ENCODE measurements around the gene KRTCAP3.

KRTCAP3 gene

DNA sequence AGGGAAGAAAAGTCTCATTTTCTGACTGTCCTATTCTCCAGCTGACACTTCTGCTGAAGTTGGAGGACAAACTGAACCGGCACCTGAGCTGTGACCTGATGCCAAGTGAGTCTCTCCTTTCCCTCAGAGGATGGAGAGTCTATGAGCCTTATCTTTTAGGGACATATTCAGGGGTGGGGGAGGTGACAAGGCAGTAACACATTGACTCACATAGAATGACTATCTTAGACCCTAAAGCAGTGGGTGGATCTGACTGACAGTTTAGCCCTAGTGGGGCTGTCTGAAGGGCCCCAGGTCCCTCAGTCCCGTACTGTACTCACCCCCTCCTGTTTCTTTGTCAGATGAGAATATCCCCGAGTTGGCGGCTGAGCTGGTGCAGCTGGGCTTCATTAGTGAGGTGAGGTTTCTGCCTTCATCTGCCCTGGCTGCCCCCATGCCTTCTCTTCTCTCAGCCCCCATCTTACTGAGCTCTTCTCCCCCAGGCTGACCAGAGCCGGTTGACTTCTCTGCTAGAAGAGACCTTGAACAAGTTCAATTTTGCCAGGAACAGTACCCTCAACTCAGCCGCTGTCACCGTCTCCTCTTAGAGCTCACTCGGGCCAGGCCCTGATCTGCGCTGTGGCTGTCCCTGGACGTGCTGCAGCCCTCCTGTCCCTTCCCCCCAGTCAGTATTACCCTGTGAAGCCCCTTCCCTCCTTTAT, 805 bp upstream of the KRTCAP3 start:
- H3K36me3 ChIP-seq (ENCODE audit: control insufficient read depth, insufficient read depth, low read length), result peaks cover 65% of the 10 kb centered on the region
- H3K27ac ChIP-seq (ENCODE audit: insufficient read depth, low read length, poor library complexity, severe bottlenecking), result no peak overlapping the region
- no peak for DNase-seq
- no peaks in the 10 kb centered on the region for H3K27me3 ChIP-seq (replicated peaks; ENCODE audit: control insufficient read depth, insufficient read depth, low read length, poor library complexity, severe bottlenecking)
- H3K9me3 ChIP-seq (ENCODE audit: control insufficient read depth, low read length), result no peaks in the 10 kb centered on the region
- H3K4me1 ChIP-seq (ENCODE audit: control insufficient read depth, insufficient read depth, low read length, poor library complexity, severe bottlenecking), result no peaks in the 10 kb centered on the region
- H3K4me3 ChIP-seq (ENCODE audit: insufficient read depth, low read depth, low read length, poor library complexity, severe bottlenecking), result no peak overlapping the region

DNA sequence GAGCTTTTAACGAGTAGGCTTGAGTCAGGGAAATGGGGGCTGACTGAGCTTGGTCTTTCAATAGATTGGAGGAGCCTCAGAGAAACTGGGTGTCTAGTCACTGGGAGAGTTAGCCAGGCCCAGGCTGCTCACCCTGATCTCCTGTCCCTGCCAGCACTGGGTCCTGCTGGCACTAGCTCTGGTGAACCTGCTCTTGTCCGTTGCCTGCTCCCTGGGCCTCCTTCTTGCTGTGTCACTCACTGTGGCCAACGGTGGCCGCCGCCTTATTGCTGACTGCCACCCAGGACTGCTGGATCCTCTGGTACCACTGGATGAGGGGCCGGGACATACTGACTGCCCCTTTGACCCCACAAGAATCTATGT, 720 bp downstream of the KRTCAP3 start:
- Histone ChIP-seq H3K4me3 (ENCODE audit: insufficient read depth, low read depth, low read length, poor library complexity, severe bottlenecking) (no peak overlapping the region), H3K36me3 (ENCODE audit: control insufficient read depth, insufficient read depth, low read length) (peaks cover 50% of the 10 kb centered on the region), H3K27me3 (replicated peaks; ENCODE audit: control insufficient read depth, insufficient read depth, low read length, poor library complexity, severe bottlenecking) (no peaks in the 10 kb centered on the region), H3K9me3 (ENCODE audit: control insufficient read depth, low read length) (no peaks in the 10 kb centered on the region), H3K27ac (ENCODE audit: insufficient read depth, low read length, poor library complexity, severe bottlenecking) (no peak overlapping the region), H3K4me1 (ENCODE audit: control insufficient read depth, insufficient read depth, low read length, poor library complexity, severe bottlenecking) (no peaks in the 10 kb centered on the region)
- DNase-seq, result no peak

DNA sequence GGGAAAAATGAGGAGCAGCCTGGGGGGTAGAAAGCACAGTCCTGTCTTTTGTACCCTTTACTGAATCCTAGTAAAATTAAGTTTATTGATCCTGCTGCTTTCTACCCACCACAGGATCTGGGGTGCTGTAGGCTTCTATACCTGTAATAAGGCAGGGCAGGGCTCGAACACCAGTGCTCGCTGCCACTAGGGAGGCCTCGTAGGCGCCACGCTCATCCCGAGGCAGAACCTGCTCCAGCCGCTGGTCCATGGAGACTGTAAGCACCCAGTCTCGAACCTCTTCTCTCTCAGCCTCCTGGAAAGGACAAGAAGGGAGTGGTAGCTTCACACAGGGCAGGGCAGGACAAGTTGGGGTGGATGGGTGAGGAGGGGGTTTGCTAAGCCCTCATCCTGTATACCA, 3.0 kb downstream of the KRTCAP3 start:
- no peaks in the 10 kb centered on the region for H3K27me3 ChIP-seq (replicated peaks; ENCODE audit: control insufficient read depth, insufficient read depth, low read length, poor library complexity, severe bottlenecking)
- H3K27ac ChIP-seq (ENCODE audit: insufficient read depth, low read length, poor library complexity, severe bottlenecking), result no peak overlapping the region
- peaks cover 30% of the 10 kb centered on the region for H3K36me3 ChIP-seq (ENCODE audit: control insufficient read depth, insufficient read depth, low read length)
- no peaks in the 10 kb centered on the region for H3K4me1 ChIP-seq (ENCODE audit: control insufficient read depth, insufficient read depth, low read length, poor library complexity, severe bottlenecking)
- DNase-seq, result no peak
- no peak overlapping the region for H3K4me3 ChIP-seq (ENCODE audit: insufficient read depth, low read depth, low read length, poor library complexity, severe bottlenecking)
- no peaks in the 10 kb centered on the region for H3K9me3 ChIP-seq (ENCODE audit: control insufficient read depth, low read length)

DNA sequence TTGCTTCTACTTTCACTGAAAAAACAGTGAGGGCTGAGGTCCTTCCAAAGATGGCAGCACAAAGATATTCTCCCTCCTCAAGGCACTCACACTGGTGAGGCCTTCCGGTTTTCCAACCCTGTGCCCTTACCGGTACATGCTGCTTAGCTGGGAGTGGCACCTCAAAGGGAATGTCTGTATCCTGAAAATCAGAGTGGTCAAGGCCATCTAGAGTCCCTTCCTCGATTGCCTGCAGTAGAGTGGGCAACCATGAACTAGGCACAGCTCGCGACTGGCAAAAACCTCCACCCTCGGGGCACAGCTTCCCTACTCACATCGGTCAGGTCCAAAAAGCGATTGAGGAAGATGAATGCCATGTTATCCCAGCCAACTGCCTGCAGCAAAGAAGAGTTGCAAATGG, 3.4 kb downstream of the KRTCAP3 start:
- Histone ChIP-seq H3K9me3 (ENCODE audit: control insufficient read depth, low read length) (no peaks in the 10 kb centered on the region), H3K27me3 (replicated peaks; ENCODE audit: control insufficient read depth, insufficient read depth, low read length, poor library complexity, severe bottlenecking) (no peaks in the 10 kb centered on the region), H3K36me3 (ENCODE audit: control insufficient read depth, insufficient read depth, low read length) (peaks cover 26% of the 10 kb centered on the region), H3K4me1 (ENCODE audit: control insufficient read depth, insufficient read depth, low read length, poor library complexity, severe bottlenecking) (no peaks in the 10 kb centered on the region), H3K4me3 (ENCODE audit: insufficient read depth, low read depth, low read length, poor library complexity, severe bottlenecking) (no peak overlapping the region), H3K27ac (ENCODE audit: insufficient read depth, low read length, poor library complexity, severe bottlenecking) (peak overlapping the region; percentile 1)
- no peak for DNase-seq

DNA sequence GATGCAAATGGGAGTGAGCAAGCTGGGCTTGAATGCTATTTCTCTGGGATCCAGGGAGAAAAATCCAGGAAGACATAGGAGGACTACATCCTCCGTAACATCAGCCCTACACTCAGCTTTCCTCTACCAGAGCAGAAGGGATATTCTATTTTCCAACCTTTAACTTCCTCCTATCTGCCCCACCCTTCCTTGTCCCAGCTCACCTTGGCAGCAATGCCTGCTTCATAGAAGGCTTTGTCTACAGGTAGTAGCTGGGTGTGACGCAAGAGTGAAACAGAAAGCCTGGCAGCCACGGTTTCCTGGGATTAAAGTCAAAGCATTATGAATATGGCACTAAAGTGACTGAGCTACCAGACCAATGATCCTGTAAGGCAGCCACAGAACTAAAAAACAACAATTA, 3.9 kb downstream of the KRTCAP3 start:
- Histone ChIP-seq H3K36me3 (ENCODE audit: control insufficient read depth, insufficient read depth, low read length) (peaks cover 21% of the 10 kb centered on the region), H3K4me1 (ENCODE audit: control insufficient read depth, insufficient read depth, low read length, poor library complexity, severe bottlenecking) (no peaks in the 10 kb centered on the region), H3K4me3 (ENCODE audit: insufficient read depth, low read depth, low read length, poor library complexity, severe bottlenecking) (no peak overlapping the region), H3K27me3 (replicated peaks; ENCODE audit: control insufficient read depth, insufficient read depth, low read length, poor library complexity, severe bottlenecking) (no peaks in the 10 kb centered on the region), H3K9me3 (ENCODE audit: control insufficient read depth, low read length) (no peaks in the 10 kb centered on the region), H3K27ac (ENCODE audit: insufficient read depth, low read length, poor library complexity, severe bottlenecking) (peak overlapping the region; percentile 1)
- no peak for DNase-seq

DNA sequence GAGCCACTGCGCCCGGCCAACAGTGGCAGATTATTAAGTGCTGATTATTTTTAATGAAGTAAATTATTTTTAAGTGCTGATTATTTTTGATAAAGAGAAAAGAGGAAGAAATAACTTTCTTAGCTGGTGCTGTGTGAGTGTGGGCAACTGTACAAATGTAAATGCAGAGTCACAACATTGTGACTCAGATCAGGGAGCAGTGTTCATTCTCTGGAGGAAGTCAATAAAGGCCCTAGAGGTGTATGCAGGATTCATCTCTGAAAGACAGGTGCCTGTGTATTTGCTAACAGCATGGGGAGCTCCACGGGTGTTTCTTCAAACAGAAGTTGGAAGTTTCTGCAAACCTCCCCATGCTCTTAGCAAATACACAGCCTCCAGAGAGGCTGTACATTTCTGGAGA, 6.2 kb downstream of the KRTCAP3 start:
- Histone ChIP-seq H3K27me3 (replicated peaks; ENCODE audit: control insufficient read depth, insufficient read depth, low read length, poor library complexity, severe bottlenecking) (no peaks in the 10 kb centered on the region), H3K27ac (ENCODE audit: insufficient read depth, low read length, poor library complexity, severe bottlenecking) (no peak overlapping the region), H3K4me1 (ENCODE audit: control insufficient read depth, insufficient read depth, low read length, poor library complexity, severe bottlenecking) (no peaks in the 10 kb centered on the region), H3K9me3 (ENCODE audit: control insufficient read depth, low read length) (no peaks in the 10 kb centered on the region), H3K4me3 (ENCODE audit: insufficient read depth, low read depth, low read length, poor library complexity, severe bottlenecking) (no peak overlapping the region), H3K36me3 (ENCODE audit: control insufficient read depth, insufficient read depth, low read length) (peaks cover 12% of the 10 kb centered on the region)
- no peak for DNase-seq

DNA sequence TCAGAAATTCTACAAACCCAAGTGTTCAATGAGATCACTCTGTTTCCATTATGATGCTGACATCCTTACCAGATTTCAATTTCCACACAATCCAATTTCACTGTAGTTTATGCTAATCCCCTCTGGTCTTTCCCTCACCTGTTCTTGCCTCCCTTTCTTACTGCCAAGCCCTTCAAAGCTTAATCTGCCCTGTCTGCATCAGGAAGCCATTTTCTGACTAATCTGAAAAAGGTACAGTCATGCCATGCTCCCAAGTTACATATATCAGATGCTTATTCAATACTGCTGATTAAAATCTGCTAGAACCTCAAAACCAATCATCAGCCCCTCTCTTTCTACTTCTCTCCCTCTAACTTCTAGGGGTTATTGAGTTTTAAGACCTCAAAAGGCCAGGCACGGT, 8.9 kb downstream of the KRTCAP3 start:
- no peak overlapping the region for H3K27ac ChIP-seq (ENCODE audit: insufficient read depth, low read length, poor library complexity, severe bottlenecking)
- no peak overlapping the region for H3K4me3 ChIP-seq (ENCODE audit: insufficient read depth, low read depth, low read length, poor library complexity, severe bottlenecking)
- no peaks in the 10 kb centered on the region for H3K27me3 ChIP-seq (replicated peaks; ENCODE audit: control insufficient read depth, insufficient read depth, low read length, poor library complexity, severe bottlenecking)
- no peaks in the 10 kb centered on the region for H3K4me1 ChIP-seq (ENCODE audit: control insufficient read depth, insufficient read depth, low read length, poor library complexity, severe bottlenecking)
- no peak for DNase-seq
- peaks cover 4% of the 10 kb centered on the region for H3K36me3 ChIP-seq (ENCODE audit: control insufficient read depth, insufficient read depth, low read length)
- no peaks in the 10 kb centered on the region for H3K9me3 ChIP-seq (ENCODE audit: control insufficient read depth, low read length)

DNA sequence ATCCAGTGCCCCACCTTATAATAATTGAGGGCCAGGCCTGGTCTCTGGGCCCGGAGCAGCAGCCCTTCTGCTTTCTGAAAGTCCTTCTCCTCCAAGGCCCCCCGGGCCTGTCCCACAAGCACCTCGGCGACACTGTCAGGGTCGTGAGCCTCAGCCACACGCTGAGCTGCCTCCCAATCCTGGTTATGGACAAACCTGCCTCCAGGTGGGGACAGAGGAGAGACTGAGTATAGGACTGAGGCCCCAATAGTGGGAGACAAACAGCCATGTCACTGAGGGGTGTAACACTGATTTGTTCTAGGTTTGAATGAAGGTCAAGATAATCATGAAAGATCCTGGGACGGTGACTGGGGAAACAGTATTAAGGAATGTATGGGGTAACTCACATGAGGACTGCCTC, 11.8 kb downstream of the KRTCAP3 start:
- Histone ChIP-seq H3K27me3 (replicated peaks; ENCODE audit: control insufficient read depth, insufficient read depth, low read length, poor library complexity, severe bottlenecking) (no peaks in the 10 kb centered on the region), H3K36me3 (ENCODE audit: control insufficient read depth, insufficient read depth, low read length) (peaks cover 3% of the 10 kb centered on the region), H3K4me3 (ENCODE audit: insufficient read depth, low read depth, low read length, poor library complexity, severe bottlenecking) (no peak overlapping the region), H3K4me1 (ENCODE audit: control insufficient read depth, insufficient read depth, low read length, poor library complexity, severe bottlenecking) (no peaks in the 10 kb centered on the region), H3K9me3 (ENCODE audit: control insufficient read depth, low read length) (no peaks in the 10 kb centered on the region), H3K27ac (ENCODE audit: insufficient read depth, low read length, poor library complexity, severe bottlenecking) (no peak overlapping the region)
- no peak for DNase-seq

DNA sequence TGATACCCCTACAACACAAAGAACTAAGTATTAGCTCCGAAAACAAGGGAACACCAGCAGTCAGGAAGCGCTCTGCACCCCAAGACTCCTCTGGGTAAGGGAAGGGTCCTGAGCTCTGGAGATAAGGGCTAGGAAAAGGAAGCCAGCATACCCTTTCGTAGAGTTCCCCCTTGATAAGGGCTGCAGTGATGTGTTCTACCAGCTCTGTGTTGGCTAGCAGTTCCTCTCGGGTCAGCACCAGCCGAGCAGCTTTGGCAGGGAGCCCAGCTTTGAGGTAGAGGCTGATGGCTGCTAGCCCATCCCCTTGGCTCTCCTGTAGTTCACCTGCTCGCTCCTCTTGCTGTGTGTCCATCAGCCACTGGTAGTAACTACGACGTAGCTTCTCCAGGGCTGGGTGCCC, 18.9 kb downstream of the KRTCAP3 start:
- Histone ChIP-seq H3K4me3 (ENCODE audit: insufficient read depth, low read depth, low read length, poor library complexity, severe bottlenecking) (no peak overlapping the region), H3K27me3 (replicated peaks; ENCODE audit: control insufficient read depth, insufficient read depth, low read length, poor library complexity, severe bottlenecking) (no peaks in the 10 kb centered on the region), H3K36me3 (ENCODE audit: control insufficient read depth, insufficient read depth, low read length) (no peaks in the 10 kb centered on the region), H3K27ac (ENCODE audit: insufficient read depth, low read length, poor library complexity, severe bottlenecking) (no peak overlapping the region), H3K9me3 (ENCODE audit: control insufficient read depth, low read length) (no peaks in the 10 kb centered on the region), H3K4me1 (ENCODE audit: control insufficient read depth, insufficient read depth, low read length, poor library complexity, severe bottlenecking) (no peaks in the 10 kb centered on the region)
- DNase-seq, result no peak

DNA sequence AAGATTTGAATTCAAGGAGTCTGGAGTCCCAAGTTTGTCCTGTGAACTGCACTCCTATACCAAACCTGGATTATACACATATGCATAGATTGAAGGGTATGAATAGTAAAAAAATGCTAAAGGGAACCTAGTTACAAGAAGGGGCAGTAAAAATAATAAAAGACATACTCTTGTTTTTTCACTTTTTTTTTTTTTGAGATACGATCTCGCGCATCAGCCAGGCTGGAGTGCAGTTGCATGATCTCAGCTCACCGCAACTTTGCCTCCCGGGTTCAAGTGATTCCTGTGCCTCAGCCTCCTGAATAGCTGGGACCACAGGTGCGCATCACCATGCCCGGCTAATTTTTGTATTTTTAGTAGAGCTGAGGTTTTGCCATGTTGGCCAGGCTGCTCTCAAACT, 22.3 kb downstream of the KRTCAP3 start:
- no peak overlapping the region for H3K4me3 ChIP-seq (ENCODE audit: insufficient read depth, low read depth, low read length, poor library complexity, severe bottlenecking)
- H3K9me3 ChIP-seq (ENCODE audit: control insufficient read depth, low read length), result no peaks in the 10 kb centered on the region
- no peaks in the 10 kb centered on the region for H3K4me1 ChIP-seq (ENCODE audit: control insufficient read depth, insufficient read depth, low read length, poor library complexity, severe bottlenecking)
- no peak for DNase-seq
- no peak overlapping the region for H3K27ac ChIP-seq (ENCODE audit: insufficient read depth, low read length, poor library complexity, severe bottlenecking)
- H3K27me3 ChIP-seq (replicated peaks; ENCODE audit: control insufficient read depth, insufficient read depth, low read length, poor library complexity, severe bottlenecking), result no peaks in the 10 kb centered on the region
- no peaks in the 10 kb centered on the region for H3K36me3 ChIP-seq (ENCODE audit: control insufficient read depth, insufficient read depth, low read length)

Data from effector memory CD4-positive, alpha-beta T cell (primary cell).